K562 (cell line): Measurements from ENCODE around the gene BOLA3. TPM values are rescaled to one million over a fixed set of nuclear protein-coding genes. Genes with fewer than 3 reads are reported as not detected.

Experiments used
- ARID3B ChIP-seq: fragments of 250-450 bp; sonication (Bioruptor Pico); IDR thresholded peaks from 2 replicates; pipeline ENCODE4 v1.4.0; 2020; ENCODE audit warnings: borderline replicate concordance
- E2F8 ChIP-seq: fragments of 450-650 bp; IDR thresholded peaks from 2 replicates; pipeline ENCODE4 v1.7.1; 2018; ENCODE audit warnings: mild to moderate bottlenecking, low read depth; ENCODE audit not compliant: partially characterized antibody
- ETS2 ChIP-seq: IDR thresholded peaks from 2 replicates; pipeline ENCODE4 v1.6.1; 2016; ENCODE audit warnings: borderline replicate concordance, missing genetic modification characterization, mild to moderate bottlenecking, moderate library complexity, missing compliant biosample characterization; ENCODE audit not compliant: poor library complexity, severe bottlenecking
- FOXO4 ChIP-seq: fragments of 450-650 bp; formaldehyde crosslinking; IDR thresholded peaks from 2 replicates; pipeline ENCODE4 v1.4.0; 2020; ENCODE audit warnings: mild to moderate bottlenecking, moderate library complexity
- HBP1 ChIP-seq: fragments of 450-650 bp; formaldehyde crosslinking; IDR thresholded peaks from 2 replicates; pipeline ENCODE4 v1.4.0; 2022; ENCODE audit warnings: missing genetic modification characterization
- HMGN3 ChIP-seq: IDR thresholded peaks from 2 replicates; pipeline ENCODE4 v1.6.1; 2011; ENCODE audit warnings: borderline replicate concordance, low read depth, mild to moderate bottlenecking, mixed read lengths, low read length; ENCODE audit not compliant: insufficient read length; ENCODE audit errors: extremely low read depth
- HOMEZ ChIP-seq: fragments of 250-450 bp; sonication (Bioruptor Pico); IDR thresholded peaks from 2 replicates; pipeline ENCODE4 v1.4.0; 2020; ENCODE audit warnings: mild to moderate bottlenecking, moderate library complexity
- ID3 ChIP-seq, 2 experiments: fragments of 250-450 bp in 1 of 2; fragments of 450-650 bp in 1 of 2; sonication (Bioruptor Pico) in 1 of 2; IDR thresholded peaks; 2 replicates each; pipeline versions ENCODE4 v1.6.1 to v1.8.0; 2016 to 2021; ENCODE audit warnings: mild to moderate bottlenecking in 2 of 2, moderate library complexity in 2 of 2, missing compliant biosample characterization in 1 of 2, missing genetic modification characterization in 1 of 2
- MEIS2 ChIP-seq: fragments of 450-650 bp; IDR thresholded peaks from 2 replicates; pipeline ENCODE4 v1.6.1; 2014; ENCODE audit warnings: mild to moderate bottlenecking; ENCODE audit not compliant: partially characterized antibody
- NFIX ChIP-seq: fragments of 250-450 bp; sonication (Bioruptor Pico); IDR thresholded peaks from 2 replicates; pipeline ENCODE4 v1.4.0; 2020; ENCODE audit warnings: low read depth, mild to moderate bottlenecking, moderate library complexity
- THRB ChIP-seq: fragments of 450-650 bp; formaldehyde crosslinking; conservative IDR thresholded peaks from 2 replicates; pipeline ENCODE4 v1.4.0; 2022; ENCODE audit warnings: mild to moderate bottlenecking, missing genetic modification characterization
- ZNF146 ChIP-seq: IDR thresholded peaks from one replicate; pipeline ENCODE4 v1.6.1; 2018; ENCODE audit warnings: missing compliant biosample characterization; ENCODE audit not compliant: unreplicated experiment
- ZNF24 ChIP-seq: fragments of 450-650 bp; IDR thresholded peaks from 2 replicates; pipeline ENCODE4 v1.6.1; 2016
- ZNF766 ChIP-seq: fragments of 200-800 bp; sonication (Bioruptor generic); conservative IDR thresholded peaks from 2 replicates; pipeline ENCODE4 v1.6.1; 2016; ENCODE audit warnings: missing genetic modification characterization, missing compliant biosample characterization
- polyA plus RNA-seq, 8 experiments: library from polyadenylated mRNA; depleted of rRNA in 4 of 8; stranded (reverse) in 5 of 8; unstranded in 3 of 8; fragments of >200 nt; fragmentation: Nextera tagmentation in 2 of 8; fragmentation: Illumina TruSeq in 1 of 8; extraction: Ambion mirVana in 2 of 8; extraction: Trizol in 1 of 8; gene quantifications; 2 replicates each; pipeline versions ENCODE4 v1.2.1 to v1.2.3, GENCODE V29; 2011 to 2014; ENCODE audit warnings: inconsistent platforms in 1 of 8, missing spikeins in 1 of 8
- total RNA-seq, 7 experiments: library from RNA; depleted of rRNA in 6 of 7; stranded (reverse); fragments of >200 nt in 6 of 7; fragmentation: Illumina TruSeq in 2 of 7; extraction: Trizol in 2 of 7; gene quantifications; 2 replicates each; pipeline versions ENCODE4 v1.2.1 to v1.2.3, GENCODE V29; 2011 to 2021; ENCODE audit warnings: low replicate concordance in 1 of 7

Gene BOLA3
- total and polyA plus RNA-seq, 9 of the 15 experiments (the other 6 are each of a cell fraction or from before 2014, with no cell fraction given), result 149 to 619 (median 255) TPM

- no peak for TF ChIP-seq THRB (CRISPR knock-in tag)
- no peak for TF ChIP-seq HOMEZ (CRISPR knock-in tag)
- no peak for TF ChIP-seq NFIX (CRISPR knock-in tag)
- peak; percentile 90 for TF ChIP-seq HMGN3
- TF ChIP-seq ARID3B (CRISPR knock-in tag), result no peak
- no peak for TF ChIP-seq ZNF146 (CRISPR knock-in tag)
- no peak for TF ChIP-seq E2F8
- no peak for TF ChIP-seq FOXO4 (CRISPR knock-in tag)
- no peak for TF ChIP-seq ETS2 (tag)
- TF ChIP-seq ZNF766, result no peak
- TF ChIP-seq MEIS2, result no peak
- no peak for TF ChIP-seq ID3 (CRISPR knock-in tag; IDR thresholded peaks at IDR 0.05)
- no peak for TF ChIP-seq ID3 (tag; IDR thresholded peaks at IDR 0.05)
- peak; percentile 93; the same call in 1 of the 2 replicates for TF ChIP-seq HBP1 (CRISPR knock-in tag)
- TF ChIP-seq ZNF24, result peak; percentile 100
These were observed at the start of gene BOLA3 (continued) for GRCh38 chr2:74147727-74148456.
